HT-29 (cell line): ENCODE measurements around the gene DDN. TPM values are rescaled to one million over a fixed set of nuclear protein-coding genes. Genes with fewer than 3 reads are reported as not detected.
A peak's percentile ranks its signal among the peaks of the same experiment; 100 is the strongest.

ENCODE experiments used
- DNase-seq: peaks from one replicate; pipeline ENCODE4 v3.0.0-alpha.2; 2015; ENCODE audit warnings: low spot score
- total RNA-seq: library from RNA; depleted of rRNA; stranded (reverse); fragments of >200 nt; shearing (Covaris generic); gene quantifications from 2 replicates; pipeline ENCODE4 v1.2.3, GENCODE V29; 2014

Gene DDN
- total RNA-seq, 1 experiment from 2014 or later, result 0.66 TPM

GRCh38 chr12:49013428-49013827, 14.3 kb upstream of the DDN start:
- DNase-seq, result no peak

- DNase-seq, result no peak
Observed at GRCh38 chr12:49012739-49013138, 13.6 kb upstream of the DDN start.

GRCh38 chr12:49010092-49010668, 11.0 kb upstream of the DDN start:
- DNase-seq, result no peak

- no peak for DNase-seq
Observed at GRCh38 chr12:49008943-49009342, 9.8 kb upstream of the DDN start.

- DNase-seq, result no peak
Observed at GRCh38 chr12:49000346-49000745, 1.2 kb upstream of the DDN start.

GRCh38 chr12:48998497-48999353, 450 bp downstream of the DDN start:
- no peak for DNase-seq

- DNase-seq, result no peak
Observed at GRCh38 chr12:48997719-48998496, 1.3 kb downstream of the DDN start.

GRCh38 chr12:48996794-48997718, 2.1 kb downstream of the DDN start:
- DNase-seq, result peak; percentile 87

- DNase-seq, result peak; percentile 88
Observed at GRCh38 chr12:48995086-48995879, 3.9 kb downstream of the DDN start.

- no peak for DNase-seq
Observed at GRCh38 chr12:48994224-48995085, 4.7 kb downstream of the DDN start.

GRCh38 chr12:48993787-48994186, 5.4 kb downstream of the DDN start:
- DNase-seq, result no peak

GRCh38 chr12:48991247-48992050, 7.7 kb downstream of the DDN start:
- no peak for DNase-seq

GRCh38 chr12:48990552-48990951, 8.6 kb downstream of the DDN start:
- DNase-seq, result no peak

GRCh38 chr12:48988030-48988649, 11.0 kb downstream of the DDN start:
- DNase-seq, result peak; percentile 72

GRCh38 chr12:48986720-48987291, 12.4 kb downstream of the DDN start:
- no peak for DNase-seq

GRCh38 chr12:48985901-48986300, 13.3 kb downstream of the DDN start:
- no peak for DNase-seq

GRCh38 chr12:48985475-48985897, 13.7 kb downstream of the DDN start:
- no peak for DNase-seq
